ENCODE results near the gene LRRC75B.
"Not testable (repeated sequence)": the region's sequence is repeated elsewhere in the genome, so short reads cannot be mapped to it uniquely, and the experiment has no call there.

Gene LRRC75B, protein sequence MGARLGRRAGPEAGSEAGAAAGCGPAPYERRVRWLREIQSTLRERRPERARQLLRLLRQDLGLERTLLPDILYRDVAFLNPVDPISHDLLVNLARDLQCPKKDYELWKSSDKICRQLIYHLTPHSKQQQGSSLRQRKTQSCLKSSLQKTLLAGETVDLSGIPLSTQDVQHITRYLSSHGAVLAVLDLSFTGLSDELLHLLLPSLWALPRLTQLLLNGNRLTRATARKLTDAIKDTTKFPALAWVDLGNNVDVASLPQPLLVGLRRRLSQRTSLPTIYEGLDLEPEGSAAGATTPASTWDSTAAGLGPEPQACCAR

DNA sequence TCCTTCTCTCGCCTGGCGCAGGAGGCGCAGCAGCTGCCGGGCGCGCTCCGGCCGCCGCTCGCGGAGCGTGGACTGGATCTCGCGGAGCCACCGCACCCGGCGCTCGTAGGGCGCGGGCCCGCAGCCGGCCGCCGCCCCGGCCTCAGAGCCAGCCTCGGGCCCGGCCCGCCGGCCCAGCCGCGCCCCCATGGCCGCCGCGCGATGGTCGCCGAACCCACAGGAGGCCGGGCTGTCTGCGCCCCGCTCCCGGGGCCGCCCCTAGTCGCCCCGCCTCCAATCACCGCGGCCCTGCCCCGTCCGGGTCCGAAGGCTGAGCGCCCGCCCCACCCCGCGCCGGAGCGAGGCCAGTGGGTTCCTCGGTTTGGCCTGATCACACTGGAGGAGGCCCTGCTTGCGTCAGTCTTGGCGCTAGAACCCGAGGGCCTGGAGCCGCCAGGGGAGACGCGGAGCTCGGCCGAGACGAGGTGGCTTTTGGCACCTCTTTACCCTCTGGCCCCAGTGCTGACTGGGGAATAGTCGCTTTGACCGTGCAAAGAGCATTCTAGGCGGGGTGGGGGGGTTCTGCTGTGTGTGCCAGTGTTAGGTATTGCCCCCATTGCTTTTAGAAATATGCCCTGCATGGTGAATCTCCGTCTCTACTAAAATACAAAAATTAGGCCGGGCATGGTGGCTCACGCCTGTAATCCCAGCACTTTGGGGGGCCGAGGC lies at the start of gene LRRC75B:
Gene LRRC75B, minus strand, starts transcription at position 223 of the 708 bp plus-strand sequence. Its CDS starts 34 bp downstream, at position 189.
- no peaks in the 10 kb centered on the region for H3K27me3 ChIP-seq (ENCODE audit: insufficient read depth, low read depth, severe bottlenecking)
- H3K27ac ChIP-seq: peak within 1 kb of the TSS; percentile 79
- H3K36me3 ChIP-seq: no peaks in the 10 kb centered on the region; the same call in 1 of the 2 replicates
- H3K9me3 ChIP-seq (ENCODE audit: severe bottlenecking): peaks cover 2% of the 10 kb centered on the region
- H3K4me3 ChIP-seq (ENCODE audit: low read depth, low read length): peak within 1 kb of the TSS; percentile 57
- DNase-seq: peak; percentile 91
- TF ChIP-seq, protein P1, sequence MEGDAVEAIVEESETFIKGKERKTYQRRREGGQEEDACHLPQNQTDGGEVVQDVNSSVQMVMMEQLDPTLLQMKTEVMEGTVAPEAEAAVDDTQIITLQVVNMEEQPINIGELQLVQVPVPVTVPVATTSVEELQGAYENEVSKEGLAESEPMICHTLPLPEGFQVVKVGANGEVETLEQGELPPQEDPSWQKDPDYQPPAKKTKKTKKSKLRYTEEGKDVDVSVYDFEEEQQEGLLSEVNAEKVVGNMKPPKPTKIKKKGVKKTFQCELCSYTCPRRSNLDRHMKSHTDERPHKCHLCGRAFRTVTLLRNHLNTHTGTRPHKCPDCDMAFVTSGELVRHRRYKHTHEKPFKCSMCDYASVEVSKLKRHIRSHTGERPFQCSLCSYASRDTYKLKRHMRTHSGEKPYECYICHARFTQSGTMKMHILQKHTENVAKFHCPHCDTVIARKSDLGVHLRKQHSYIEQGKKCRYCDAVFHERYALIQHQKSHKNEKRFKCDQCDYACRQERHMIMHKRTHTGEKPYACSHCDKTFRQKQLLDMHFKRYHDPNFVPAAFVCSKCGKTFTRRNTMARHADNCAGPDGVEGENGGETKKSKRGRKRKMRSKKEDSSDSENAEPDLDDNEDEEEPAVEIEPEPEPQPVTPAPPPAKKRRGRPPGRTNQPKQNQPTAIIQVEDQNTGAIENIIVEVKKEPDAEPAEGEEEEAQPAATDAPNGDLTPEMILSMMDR (IDR thresholded peaks at IDR 0.05; ENCODE audit: low read depth, low read length): no peak

DNA sequence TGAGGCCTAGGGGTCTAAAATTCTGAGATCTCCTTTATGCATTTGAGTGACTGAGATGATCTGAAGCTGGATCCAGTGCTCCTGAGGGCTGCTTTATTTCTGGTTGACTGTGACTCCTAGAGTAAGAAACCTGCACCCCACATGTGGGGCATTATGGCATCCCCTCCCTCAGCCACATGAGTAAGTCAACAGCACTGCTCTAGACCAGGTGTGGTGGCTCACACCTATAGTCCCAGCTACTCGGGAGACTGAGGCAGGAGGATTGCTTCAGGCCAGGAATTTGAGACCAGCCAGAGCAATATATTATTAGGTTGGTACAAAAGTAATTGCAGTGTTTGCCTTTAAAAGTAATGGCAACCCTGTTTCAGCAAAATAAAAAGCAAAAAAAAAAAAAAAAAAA lies 49.4 kb upstream of the LRRC75B start:
- DNase-seq; H3K4me3 ChIP-seq (ENCODE audit: low read depth, low read length); H3K27ac ChIP-seq; H3K27me3 ChIP-seq (ENCODE audit: insufficient read depth, low read depth, severe bottlenecking); H3K36me3 ChIP-seq; H3K9me3 ChIP-seq (ENCODE audit: severe bottlenecking): not testable (repeated sequence)

DNA sequence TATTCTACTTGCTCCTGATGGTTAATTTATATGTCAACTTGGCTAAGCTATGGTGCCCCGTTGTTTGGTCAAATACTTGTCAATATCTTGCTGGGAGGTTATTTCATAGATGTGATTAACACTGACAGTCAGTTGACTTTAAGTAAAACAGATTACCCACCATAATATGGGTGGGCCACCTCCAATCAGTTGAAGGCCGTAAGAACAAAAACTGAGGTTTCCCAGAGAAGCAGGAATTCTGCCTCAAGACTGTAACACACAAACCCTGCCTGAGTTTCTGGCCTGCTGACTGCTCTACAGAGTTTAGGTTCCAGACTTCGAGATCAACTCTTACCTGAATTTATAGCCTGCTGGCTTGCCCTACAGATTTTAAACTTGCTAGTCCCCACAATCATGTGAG lies 43.6 kb upstream of the LRRC75B start:
- H3K36me3 ChIP-seq; H3K27me3 ChIP-seq (ENCODE audit: insufficient read depth, low read depth, severe bottlenecking); H3K27ac ChIP-seq; H3K9me3 ChIP-seq (ENCODE audit: severe bottlenecking); H3K4me3 ChIP-seq (ENCODE audit: low read depth, low read length); DNase-seq: not testable (repeated sequence)

DNA sequence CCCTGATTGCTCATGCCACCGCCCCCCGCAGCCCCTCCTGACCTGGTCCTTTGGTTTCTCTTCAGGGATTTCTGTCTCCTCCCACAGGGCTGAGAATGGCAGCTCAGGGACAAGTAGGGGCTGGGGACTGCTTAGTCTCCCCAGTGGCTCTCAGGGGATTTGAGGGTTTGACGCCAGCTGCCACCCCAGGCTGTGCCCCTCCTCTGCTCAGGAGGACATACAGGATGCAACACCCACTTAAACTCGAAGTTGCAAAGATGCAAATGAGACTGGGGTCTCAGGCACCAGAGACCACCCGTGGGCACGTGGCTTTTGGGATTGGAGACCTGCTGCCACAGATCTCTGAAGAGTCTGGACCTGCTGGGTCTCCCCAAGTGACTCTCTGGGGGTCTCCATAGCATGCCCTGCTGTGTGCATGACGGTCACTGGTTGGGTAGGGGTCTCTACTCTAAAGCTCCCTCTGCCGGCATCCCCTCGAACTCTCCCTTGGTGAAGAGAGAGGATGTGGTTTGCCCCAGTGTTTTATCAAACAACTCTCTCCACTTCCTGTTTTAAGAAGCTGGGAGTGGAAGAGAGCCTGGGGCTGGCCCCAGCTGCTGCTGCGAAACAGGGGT lies 42.0 kb upstream of the LRRC75B start:
- peak; percentile 82 for DNase-seq
- H3K36me3 ChIP-seq; H3K27me3 ChIP-seq (ENCODE audit: insufficient read depth, low read depth, severe bottlenecking); H3K9me3 ChIP-seq (ENCODE audit: severe bottlenecking); H3K4me3 ChIP-seq (ENCODE audit: low read depth, low read length): not testable (repeated sequence)
- peak overlapping the region; percentile 72 for H3K27ac ChIP-seq
- TF ChIP-seq, protein P1 (IDR thresholded peaks at IDR 0.05; ENCODE audit: low read depth, low read length): 0 out of 2 replicates have a peak, but pooled peaks have one; percentile 20

DNA sequence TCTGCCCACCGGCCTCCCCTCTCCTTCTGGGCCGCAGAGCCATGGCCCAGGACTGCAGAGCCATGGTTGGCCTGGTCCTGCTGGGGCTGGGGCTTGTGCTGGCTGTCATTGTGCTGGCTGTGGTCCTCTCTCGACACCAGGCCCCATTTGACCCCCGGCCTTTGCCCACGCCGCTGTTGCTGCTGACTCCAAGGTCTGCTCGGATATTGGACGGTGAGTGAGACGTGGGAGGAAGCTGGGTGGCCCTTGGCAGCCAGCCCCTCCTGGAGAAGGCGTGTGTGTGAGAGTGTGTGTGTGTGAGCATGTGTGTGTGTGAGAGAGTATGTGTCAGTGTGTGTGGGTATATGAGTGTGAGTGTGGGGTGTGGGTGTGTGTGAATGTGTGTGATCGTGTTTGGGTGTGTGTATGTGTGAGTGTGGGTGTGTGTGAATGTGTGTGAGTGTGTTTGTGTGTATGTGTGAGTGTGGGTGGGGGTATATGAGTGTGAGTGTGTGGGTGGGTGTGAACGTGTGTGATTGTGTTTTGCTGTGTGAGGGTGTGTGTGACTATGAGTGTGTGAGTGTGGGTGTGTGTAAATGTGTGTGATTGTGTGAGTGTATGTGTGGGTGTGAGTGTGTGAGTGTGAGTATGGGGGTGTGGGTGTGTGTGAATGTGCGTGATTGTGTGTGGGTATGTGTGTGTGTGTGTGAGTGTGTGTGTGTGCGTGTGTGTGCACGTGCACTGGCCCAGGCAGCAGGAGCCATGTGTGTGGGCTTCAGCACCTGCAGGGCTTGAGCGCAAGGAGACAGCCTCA lies 40.6 kb upstream of the LRRC75B start:
- H3K27ac ChIP-seq: peak overlapping the region; percentile 72
- H3K27me3 ChIP-seq (ENCODE audit: insufficient read depth, low read depth, severe bottlenecking); H3K9me3 ChIP-seq (ENCODE audit: severe bottlenecking); H3K4me3 ChIP-seq (ENCODE audit: low read depth, low read length); H3K36me3 ChIP-seq: not testable (repeated sequence)
- DNase-seq: peak; percentile 25

DNA sequence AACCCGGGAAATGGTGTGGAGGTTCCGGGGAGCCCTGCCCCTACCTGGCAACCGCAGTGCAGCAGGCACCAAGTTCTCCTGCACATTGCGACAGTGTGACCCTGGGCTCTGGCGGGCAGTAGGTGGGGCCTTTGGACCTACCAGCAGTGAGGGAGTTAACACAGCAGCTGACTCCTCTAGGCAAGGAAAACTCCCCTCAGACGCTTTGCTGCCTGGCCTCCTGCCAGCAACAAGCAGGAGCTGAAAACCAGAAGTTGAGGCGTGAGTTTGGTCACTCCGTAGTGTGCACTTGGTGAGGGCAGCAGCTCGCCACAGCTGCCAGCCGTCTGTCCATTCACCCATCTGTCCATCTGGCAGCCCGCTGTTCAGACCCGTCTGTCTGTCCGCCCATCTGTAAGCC lies 39.8 kb upstream of the LRRC75B start:
- not testable (repeated sequence) for H3K9me3 ChIP-seq (ENCODE audit: severe bottlenecking); H3K4me3 ChIP-seq (ENCODE audit: low read depth, low read length); H3K27me3 ChIP-seq (ENCODE audit: insufficient read depth, low read depth, severe bottlenecking); H3K36me3 ChIP-seq
- H3K27ac ChIP-seq: peak overlapping the region; percentile 72
- DNase-seq: peak; percentile 29

DNA sequence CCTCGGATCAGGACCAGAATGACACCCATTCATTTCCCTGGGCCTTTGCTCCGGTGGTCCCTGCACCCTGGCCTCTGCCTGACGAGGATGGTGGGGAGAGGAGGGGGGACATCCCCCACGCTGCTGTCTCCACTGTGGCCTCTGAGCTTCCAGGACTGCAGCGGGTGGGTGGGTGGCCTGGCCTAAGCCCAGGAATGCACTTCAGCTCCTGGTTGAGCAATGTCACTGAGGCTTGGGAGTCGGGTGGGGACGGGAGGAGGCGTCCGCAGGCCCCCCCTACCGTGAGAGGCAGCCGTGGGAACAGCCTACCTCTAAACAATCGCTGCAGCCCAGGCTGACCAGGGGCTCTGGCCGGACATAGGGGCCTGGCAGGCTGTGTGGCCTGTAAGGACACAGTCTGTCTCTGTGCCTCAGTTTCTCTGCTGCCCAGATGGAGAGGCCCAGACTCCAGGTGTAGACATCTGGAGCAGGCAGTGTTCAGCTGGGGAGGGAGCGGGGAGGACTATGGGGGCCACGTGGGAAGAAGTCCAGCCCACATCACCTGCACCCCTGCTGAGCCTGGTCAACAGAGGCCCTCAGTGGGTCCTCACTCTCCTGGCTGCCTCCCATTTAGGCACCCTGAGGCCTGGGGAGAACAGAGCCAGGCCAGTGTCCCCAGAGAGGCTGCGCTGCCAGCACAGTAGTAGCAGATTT lies 38.7 kb upstream of the LRRC75B start:
- DNase-seq; H3K27me3 ChIP-seq (ENCODE audit: insufficient read depth, low read depth, severe bottlenecking); H3K36me3 ChIP-seq; H3K4me3 ChIP-seq (ENCODE audit: low read depth, low read length); H3K9me3 ChIP-seq (ENCODE audit: severe bottlenecking): not testable (repeated sequence)
- peak overlapping the region; percentile 58 for H3K27ac ChIP-seq

DNA sequence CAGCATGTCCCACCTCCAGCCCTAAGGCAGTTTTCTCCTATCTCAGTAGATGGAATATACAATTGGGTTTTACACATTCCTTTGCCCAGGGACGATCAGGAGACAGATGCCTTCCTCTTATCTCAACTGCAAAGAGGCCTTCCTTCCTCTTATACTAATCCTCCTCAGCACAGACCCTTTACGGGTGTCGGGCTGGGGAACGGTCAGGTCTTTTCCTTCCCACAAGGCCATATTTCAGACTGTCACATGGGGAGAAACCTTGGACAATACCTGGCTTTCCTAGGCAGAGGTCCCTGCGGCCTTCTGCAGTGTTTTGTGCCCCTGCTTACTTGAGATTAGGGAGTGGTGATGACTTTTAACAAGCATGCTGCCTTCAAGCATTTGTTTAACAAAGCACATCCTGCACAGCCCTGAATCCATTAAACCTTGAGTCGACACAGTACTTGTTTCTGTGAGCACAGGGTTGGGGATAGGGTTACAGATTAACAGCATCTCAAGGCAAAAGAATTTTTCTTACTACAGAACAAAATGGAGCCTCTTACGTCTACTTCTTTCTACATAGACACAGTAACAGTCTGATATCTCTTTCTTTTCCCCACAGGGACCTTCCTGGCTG lies 38.0 kb upstream of the LRRC75B start:
- H3K9me3 ChIP-seq (ENCODE audit: severe bottlenecking); H3K27me3 ChIP-seq (ENCODE audit: insufficient read depth, low read depth, severe bottlenecking); H3K4me3 ChIP-seq (ENCODE audit: low read depth, low read length); H3K36me3 ChIP-seq: not testable (repeated sequence)
- H3K27ac ChIP-seq: peak overlapping the region; percentile 58
- DNase-seq: peak; percentile 56
